22Rv1 (cell line): Measurements from ENCODE around the gene CACNA1C.

Source experiments
- ZFX ChIP-seq: fragments of 450-650 bp; IDR thresholded peaks from 2 replicates; pipeline ENCODE4 v1.6.1; 2017; ENCODE audit warnings: antibody characterized with exemption, borderline replicate concordance
- TF ChIP-seq, protein P1 (sequence below): fragments of 450-650 bp; IDR thresholded peaks from 2 replicates; pipeline ENCODE4 v1.5.1; 2017; ENCODE audit warnings: mild to moderate bottlenecking

DNA sequence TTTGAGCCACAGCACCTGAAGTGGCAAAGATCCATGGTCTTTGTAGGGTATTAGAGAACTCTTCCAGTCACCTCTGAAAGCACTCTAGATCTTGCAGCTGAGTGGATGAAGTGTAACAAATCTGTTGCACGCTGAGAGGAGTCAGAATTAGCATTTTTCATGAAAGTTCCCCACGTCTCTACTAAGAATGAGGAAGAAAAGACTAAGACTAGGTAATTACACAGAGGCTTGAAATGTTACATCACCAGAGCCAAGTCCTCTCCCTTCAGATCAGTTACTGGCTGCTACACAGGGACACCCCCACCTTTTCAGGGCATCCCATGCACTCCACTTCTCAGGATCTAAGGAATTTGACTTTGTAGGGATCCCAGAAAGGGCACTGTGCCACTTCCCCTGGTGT lies 643.3 kb downstream of the CACNA1C start:
- TF ChIP-seq, protein P1, sequence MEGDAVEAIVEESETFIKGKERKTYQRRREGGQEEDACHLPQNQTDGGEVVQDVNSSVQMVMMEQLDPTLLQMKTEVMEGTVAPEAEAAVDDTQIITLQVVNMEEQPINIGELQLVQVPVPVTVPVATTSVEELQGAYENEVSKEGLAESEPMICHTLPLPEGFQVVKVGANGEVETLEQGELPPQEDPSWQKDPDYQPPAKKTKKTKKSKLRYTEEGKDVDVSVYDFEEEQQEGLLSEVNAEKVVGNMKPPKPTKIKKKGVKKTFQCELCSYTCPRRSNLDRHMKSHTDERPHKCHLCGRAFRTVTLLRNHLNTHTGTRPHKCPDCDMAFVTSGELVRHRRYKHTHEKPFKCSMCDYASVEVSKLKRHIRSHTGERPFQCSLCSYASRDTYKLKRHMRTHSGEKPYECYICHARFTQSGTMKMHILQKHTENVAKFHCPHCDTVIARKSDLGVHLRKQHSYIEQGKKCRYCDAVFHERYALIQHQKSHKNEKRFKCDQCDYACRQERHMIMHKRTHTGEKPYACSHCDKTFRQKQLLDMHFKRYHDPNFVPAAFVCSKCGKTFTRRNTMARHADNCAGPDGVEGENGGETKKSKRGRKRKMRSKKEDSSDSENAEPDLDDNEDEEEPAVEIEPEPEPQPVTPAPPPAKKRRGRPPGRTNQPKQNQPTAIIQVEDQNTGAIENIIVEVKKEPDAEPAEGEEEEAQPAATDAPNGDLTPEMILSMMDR: no peak
- TF ChIP-seq ZFX: no peak
